Measurements from ENCODE around the gene S1PR4. TPM values are rescaled to one million over a fixed set of nuclear protein-coding genes. Genes with fewer than 3 reads are reported as not detected.

Gene S1PR4
- total RNA-seq, 2 donors from 2014 or later = not detected

GRCh38 chr19:3140667-3141038 is 37.9 kb upstream of the S1PR4 start:
- Histone ChIP-seq H3K9me3 (ENCODE audit: control insufficient read depth, low read length) (no peaks in the 10 kb centered on the region), H3K36me3 (ENCODE audit: control insufficient read depth, insufficient read depth, low read length) (no peaks in the 10 kb centered on the region), H3K4me1 (ENCODE audit: control insufficient read depth, insufficient read depth, low read length) (no peaks in the 10 kb centered on the region), H3K4me3 (ENCODE audit: low read length) (no peak overlapping the region), H3K27me3 (ENCODE audit: control insufficient read depth, insufficient read depth, low read length, poor library complexity, severe bottlenecking) (no peaks in the 10 kb centered on the region), H3K9ac (ENCODE audit: extremely low read depth, low read length, poor library complexity, severe bottlenecking) (no peak overlapping the region), H3K27ac (ENCODE audit: low read depth, low read length) (no peak overlapping the region)
- no peak for DNase-seq
- Mint-ChIP-seq H3K36me3 (ENCODE audit: low read depth) (no peaks in the 10 kb centered on the region), H3K27ac (no peak overlapping the region), H3K27me3 (ENCODE audit: insufficient read depth) (peaks cover 1% of the 10 kb centered on the region), H3K9me3 (no peaks in the 10 kb centered on the region), H3K4me3 (no peak overlapping the region), H3K4me1 (no peaks in the 10 kb centered on the region)
- TF ChIP-seq CTCF (conservative IDR thresholded peaks at IDR 0.05) = no peak

- 83 to 89% methylated on average over 4 to 6 of the region's 6 CpGs for WGBS, 2 experiments (ENCODE audit: insufficient coverage in 1 of 2, insufficient read length in 1 of 2)
- TF ChIP-seq CTCF (conservative IDR thresholded peaks at IDR 0.05) = no peak
- Mint-ChIP-seq H3K9me3 (no peaks in the 10 kb centered on the region), H3K27me3 (ENCODE audit: insufficient read depth) (peaks cover 1% of the 10 kb centered on the region), H3K4me3 (no peak overlapping the region), H3K36me3 (ENCODE audit: low read depth) (no peaks in the 10 kb centered on the region), H3K4me1 (no peaks in the 10 kb centered on the region), H3K27ac (no peak overlapping the region)
- DNase-seq = no peak
- Histone ChIP-seq H3K9ac (ENCODE audit: extremely low read depth, low read length, poor library complexity, severe bottlenecking) (no peak overlapping the region), H3K27ac (ENCODE audit: low read depth, low read length) (no peak overlapping the region), H3K27me3 (ENCODE audit: control insufficient read depth, insufficient read depth, low read length, poor library complexity, severe bottlenecking) (no peaks in the 10 kb centered on the region), H3K9me3 (ENCODE audit: control insufficient read depth, low read length) (no peaks in the 10 kb centered on the region), H3K36me3 (ENCODE audit: control insufficient read depth, insufficient read depth, low read length) (no peaks in the 10 kb centered on the region), H3K4me1 (ENCODE audit: control insufficient read depth, insufficient read depth, low read length) (no peaks in the 10 kb centered on the region), H3K4me3 (ENCODE audit: low read length) (no peak overlapping the region)
Measured at GRCh38 chr19:3142292-3142670, 36.3 kb upstream of the S1PR4 start.

GRCh38 chr19:3142781-3143337 is 35.7 kb upstream of the S1PR4 start:
- no peak overlapping the region for H3K27ac Mint-ChIP-seq
- no peaks in the 10 kb centered on the region for H3K4me1 Mint-ChIP-seq
- no peaks in the 10 kb centered on the region for H3K9me3 ChIP-seq (ENCODE audit: control insufficient read depth, low read length)
- DNase-seq = no peak
- no peak overlapping the region for H3K4me3 ChIP-seq (ENCODE audit: low read length)
- H3K4me3 Mint-ChIP-seq = no peak overlapping the region
- 77 to 81% methylated on average over 8 to 11 of the region's 11 CpGs for WGBS, 2 experiments (ENCODE audit: insufficient coverage in 1 of 2, insufficient read length in 1 of 2)
- peaks cover 1% of the 10 kb centered on the region for H3K27me3 Mint-ChIP-seq (ENCODE audit: insufficient read depth)
- H3K36me3 Mint-ChIP-seq (ENCODE audit: low read depth) = no peaks in the 10 kb centered on the region
- H3K27ac ChIP-seq (ENCODE audit: low read depth, low read length) = no peak overlapping the region
- H3K36me3 ChIP-seq (ENCODE audit: control insufficient read depth, insufficient read depth, low read length) = no peaks in the 10 kb centered on the region
- no peaks in the 10 kb centered on the region for H3K4me1 ChIP-seq (ENCODE audit: control insufficient read depth, insufficient read depth, low read length)
- no peak for TF ChIP-seq CTCF (conservative IDR thresholded peaks at IDR 0.05)
- no peaks in the 10 kb centered on the region for H3K9me3 Mint-ChIP-seq
- H3K9ac ChIP-seq (ENCODE audit: extremely low read depth, low read length, poor library complexity, severe bottlenecking) = no peak overlapping the region
- H3K27me3 ChIP-seq (ENCODE audit: control insufficient read depth, insufficient read depth, low read length, poor library complexity, severe bottlenecking) = no peaks in the 10 kb centered on the region

All from endodermal cell (in vitro differentiated cells).